B cell (primary cell): ENCODE data around the gene ST6GALNAC1.

Experiments
- CTCF ChIP-seq: fragments of 200-600 bp; IDR thresholded peaks from one replicate; pipeline ENCODE4 v1.8.0; 2022; ENCODE audit warnings: antibody characterized with exemption, mild to moderate bottlenecking
- EZH2 ChIP-seq: IDR thresholded peaks from 2 replicates; pipeline ENCODE4 v1.6.1; 2012; ENCODE audit warnings: borderline replicate concordance, low read depth, mild to moderate bottlenecking, moderate library complexity, low read length; ENCODE audit not compliant: insufficient read depth, poor library complexity, severe bottlenecking

DNA sequence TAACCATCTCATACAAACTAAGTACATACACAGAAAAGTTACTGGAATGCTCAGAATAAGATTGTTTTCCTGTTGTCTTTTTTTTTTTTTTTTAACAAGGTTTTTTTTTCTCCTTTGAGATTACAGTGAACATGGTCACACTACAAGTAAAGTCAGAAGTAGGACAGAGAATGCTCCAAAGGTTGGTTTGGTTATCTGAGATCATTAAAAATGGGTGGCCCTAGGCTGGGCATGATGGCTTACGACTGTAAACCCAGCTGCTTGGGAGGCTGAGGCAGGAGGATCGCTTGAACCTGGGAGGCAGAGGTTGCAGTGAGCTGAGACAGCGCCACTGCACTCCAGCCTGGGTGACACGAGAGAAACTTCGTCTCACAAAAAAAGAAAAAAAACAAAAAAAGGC, 6.9 kb upstream of the ST6GALNAC1 start:
- TF ChIP-seq CTCF (no peak), EZH2 (no peak)
